Loucy (cell line): ENCODE measurements around the gene HACD4.
"Not testable (repeated sequence)": the region's sequence is repeated elsewhere in the genome, so short reads cannot be mapped to it uniquely, and the experiment has no call there.

Experiments used
- H2AFZ ChIP-seq: fragments of 200-600 bp; sonication (generic); 2 replicates; pipeline ENCODE4 v1.6.0; 2016; ENCODE audit warnings: antibody characterized with exemption, mild to moderate bottlenecking, low read length, moderate library complexity
- H3F3A ChIP-seq: fragments of 200-600 bp; 2 replicates; pipeline ENCODE4 v1.6.0; 2016; ENCODE audit warnings: antibody characterized with exemption, low read depth, mild to moderate bottlenecking
- H3K27me3 ChIP-seq: fragments of 200-600 bp; sonication (generic); 2 replicates; pipeline ENCODE4 v1.6.1; 2014; ENCODE audit warnings: low read length, mild to moderate bottlenecking; ENCODE audit not compliant: insufficient read depth, poor library complexity, severe bottlenecking
- H3K36me3 ChIP-seq: fragments of 200-600 bp; sonication (generic); 2 replicates; pipeline ENCODE4 v1.6.1; 2016; ENCODE audit warnings: low read length; ENCODE audit not compliant: insufficient read depth
- H3K4me1 ChIP-seq: fragments of 200-600 bp; sonication (generic); 2 replicates; pipeline ENCODE4 v1.5.1; 2014; ENCODE audit warnings: low read length, mild to moderate bottlenecking; ENCODE audit not compliant: insufficient read depth, poor library complexity, severe bottlenecking
- H3K4me2 ChIP-seq: fragments of 200-600 bp; sonication (generic); 2 replicates; pipeline ENCODE4 v1.6.0; 2014; ENCODE audit warnings: antibody characterized with exemption, low read length, low read depth, mild to moderate bottlenecking; ENCODE audit not compliant: poor library complexity, severe bottlenecking
- H3K4me3 ChIP-seq: fragments of 200-600 bp; sonication (generic); 2 replicates; pipeline ENCODE4 v1.5.1; 2014; ENCODE audit warnings: low read length, mild to moderate bottlenecking, mixed read lengths; ENCODE audit not compliant: poor library complexity, severe bottlenecking
- H3K79me2 ChIP-seq: fragments of 200-600 bp; sonication (generic); 2 replicates; pipeline ENCODE4 v1.6.1; 2014; ENCODE audit warnings: low read length; ENCODE audit not compliant: insufficient read depth
- H3K9ac ChIP-seq: fragments of 200-600 bp; sonication (generic); 2 replicates; pipeline ENCODE4 v1.6.0; 2014; ENCODE audit warnings: mild to moderate bottlenecking, low read depth, low read length, moderate library complexity; ENCODE audit not compliant: poor library complexity, severe bottlenecking
- H3K9me2 ChIP-seq: fragments of 200-600 bp; sonication (generic); replicated peaks from 2 replicates; pipeline ENCODE4 v1.6.1; 2016; ENCODE audit warnings: low read depth, low read length, mixed read lengths
- H3K9me3 ChIP-seq: fragments of 200-600 bp; sonication (generic); 2 replicates; pipeline ENCODE4 v1.6.1; 2014; ENCODE audit warnings: mild to moderate bottlenecking, antibody characterized with exemption, low read length, low read depth; ENCODE audit not compliant: insufficient read depth
- H4K20me1 ChIP-seq: fragments of 200-600 bp; sonication (generic); 2 replicates; pipeline ENCODE4 v1.6.0; 2014; ENCODE audit warnings: antibody characterized with exemption, low read length, mild to moderate bottlenecking; ENCODE audit not compliant: insufficient read depth, poor library complexity, severe bottlenecking
- CTCF ChIP-seq: fragments of 200-600 bp; sonication (generic); conservative IDR thresholded peaks from 2 replicates; pipeline ENCODE4 v1.5.1; 2014; ENCODE audit warnings: mild to moderate bottlenecking, antibody characterized with exemption, low read length
- EZH2phosphoT487 ChIP-seq: fragments of 200-600 bp; IDR thresholded peaks from 2 replicates; pipeline ENCODE4 v1.6.1; 2018; ENCODE audit warnings: antibody characterized with exemption, mild to moderate bottlenecking, moderate library complexity, borderline replicate concordance

The HACD4 gene

GRCh38 chr9:20981486-20981885 lies 50.0 kb downstream of the HACD4 start:
- no peaks in the 10 kb centered on the region for H3K79me2 ChIP-seq
- H3K4me1 ChIP-seq: peaks cover 8% of the 10 kb centered on the region
- no peaks in the 10 kb centered on the region for H4K20me1 ChIP-seq
- H3K9me3 ChIP-seq: no peaks in the 10 kb centered on the region
- no peak overlapping the region for H2AFZ ChIP-seq
- no peaks in the 10 kb centered on the region for H3K27me3 ChIP-seq
- H3F3A ChIP-seq: no peaks in the 10 kb centered on the region
- H3K4me3 ChIP-seq: no peak overlapping the region
- H3K9ac ChIP-seq: no peak overlapping the region
- H3K36me3 ChIP-seq: peaks cover 33% of the 10 kb centered on the region; the same call in 1 of the 2 replicates
- no peak overlapping the region for H3K4me2 ChIP-seq
- no peaks in the 10 kb centered on the region for H3K9me2 ChIP-seq
- TF ChIP-seq EZH2phosphoT487 (no peak), CTCF (no peak)

- no peaks in the 10 kb centered on the region for H3K27me3 ChIP-seq
- H3K9me3 ChIP-seq: no peaks in the 10 kb centered on the region
- H4K20me1 ChIP-seq: no peaks in the 10 kb centered on the region
- H3K9me2 ChIP-seq: no peaks in the 10 kb centered on the region
- H3K36me3 ChIP-seq: peaks cover 35% of the 10 kb centered on the region; the same call in 1 of the 2 replicates
- no peak overlapping the region for H3K4me3 ChIP-seq
- H3K4me1 ChIP-seq: peaks cover 8% of the 10 kb centered on the region
- no peak overlapping the region for H3K4me2 ChIP-seq
- no peaks in the 10 kb centered on the region for H3F3A ChIP-seq
- H3K79me2 ChIP-seq: no peaks in the 10 kb centered on the region
- no peak for TF ChIP-seq EZH2phosphoT487
- TF ChIP-seq CTCF: no peak
- H3K9ac ChIP-seq: no peak overlapping the region
- H2AFZ ChIP-seq: no peak overlapping the region
Measured at GRCh38 chr9:20980832-20981455, 50.5 kb downstream of the HACD4 start.

- Histone ChIP-seq H3K9me2 (no peaks in the 10 kb centered on the region), H3K9me3 (no peaks in the 10 kb centered on the region), H3K4me2 (no peak overlapping the region), H3K27me3 (no peaks in the 10 kb centered on the region), H3K4me3 (no peak overlapping the region), H4K20me1 (no peaks in the 10 kb centered on the region), H3F3A (no peaks in the 10 kb centered on the region), H3K4me1 (peaks cover 8% of the 10 kb centered on the region), H3K9ac (no peak overlapping the region), H3K79me2 (no peaks in the 10 kb centered on the region), H3K36me3 (peaks cover 35% of the 10 kb centered on the region; the same call in 1 of the 2 replicates), H2AFZ (no peak overlapping the region)
- TF ChIP-seq EZH2phosphoT487: no peak
- TF ChIP-seq CTCF: no peak
Measured at GRCh38 chr9:20978249-20978648, 53.2 kb downstream of the HACD4 start.

- not testable (repeated sequence) for H3K9me2 ChIP-seq, H3F3A ChIP-seq, H3K27me3 ChIP-seq, H2AFZ ChIP-seq, H4K20me1 ChIP-seq, H3K9me3 ChIP-seq, H3K79me2 ChIP-seq, H3K4me2 ChIP-seq, H3K9ac ChIP-seq, H3K4me1 ChIP-seq, H3K4me3 ChIP-seq
- peaks cover 32% of the 10 kb centered on the region; the same call in 1 of the 2 replicates for H3K36me3 ChIP-seq
Measured at GRCh38 chr9:20974191-20974938, 57.1 kb downstream of the HACD4 start.

- not testable (repeated sequence) for H3K9me2 ChIP-seq, H3K4me1 ChIP-seq, H3F3A ChIP-seq, H4K20me1 ChIP-seq, H3K9ac ChIP-seq, H2AFZ ChIP-seq, H3K9me3 ChIP-seq, H3K79me2 ChIP-seq, H3K4me3 ChIP-seq, H3K27me3 ChIP-seq, H3K4me2 ChIP-seq
- peaks cover 25% of the 10 kb centered on the region; the same call in 1 of the 2 replicates for H3K36me3 ChIP-seq
Measured at GRCh38 chr9:20973246-20973947, 58.0 kb downstream of the HACD4 start.
